Tibial artery (tissue), 4 donors: ENCODE data around the gene NCEH1.

Experiments
- DNase-seq, 2 donors: peaks; one replicate each; pipeline ENCODE4 v3.0.0-alpha.2; 2019
- H3K27ac ChIP-seq, 2 donors: fragments of 200-600 bp; sonication (generic) in 1 of 2; 1 replicate in 1 of 2; 2 replicates in 1 of 2; pipeline ENCODE4 v1.5.1; 2018 to 2019; ENCODE audit warnings: mild to moderate bottlenecking in 1 of 2
- H3K27me3 ChIP-seq, 2 donors: fragments of 200-600 bp; sonication (generic) in 1 of 2; one replicate each; pipeline versions ENCODE4 v1.5.1 to v1.6.0; 2016 to 2019
- H3K36me3 ChIP-seq, 3 donors: fragments of 200-600 bp; sonication (generic) in 2 of 3; one replicate each; pipeline ENCODE4 v1.5.1; 2016 to 2019; ENCODE audit warnings: mild to moderate bottlenecking in 2 of 3
- H3K4me1 ChIP-seq, 4 donors: fragments of 200-600 bp; sonication (generic) in 2 of 4; 1 replicate in 3 of 4; 2 replicates in 1 of 4; pipeline ENCODE4 v1.5.1; 2016 to 2019
- H3K4me3 ChIP-seq, 2 donors: fragments of 200-600 bp; sonication (generic) in 1 of 2; 1 replicate in 1 of 2; 2 replicates in 1 of 2; pipeline ENCODE4 v1.5.1; 2018 to 2019; ENCODE audit warnings: mild to moderate bottlenecking in 2 of 2
- H3K9me3 ChIP-seq, 3 donors: fragments of 200-600 bp; sonication (generic) in 1 of 3; one replicate each; pipeline ENCODE4 v1.5.1; 2016 to 2019
- CTCF ChIP-seq, 2 experiments: fragments of 200-600 bp in 1 of 2; fragments of 450-650 bp in 1 of 2; IDR thresholded peaks; one replicate each; pipeline ENCODE4 v1.5.1; 2017 to 2019; ENCODE audit warnings: antibody characterized with exemption in 2 of 2, mild to moderate bottlenecking in 1 of 2, moderate library complexity in 1 of 2
- intact Hi-C: fragments of 100-400 bp; cut with DNase I; formaldehyde crosslinking; loops from one replicate; pipeline ENCODE4 v1.15.0; 2023; ENCODE audit warnings: low total_unique reads

The NCEH1 gene

DNA sequence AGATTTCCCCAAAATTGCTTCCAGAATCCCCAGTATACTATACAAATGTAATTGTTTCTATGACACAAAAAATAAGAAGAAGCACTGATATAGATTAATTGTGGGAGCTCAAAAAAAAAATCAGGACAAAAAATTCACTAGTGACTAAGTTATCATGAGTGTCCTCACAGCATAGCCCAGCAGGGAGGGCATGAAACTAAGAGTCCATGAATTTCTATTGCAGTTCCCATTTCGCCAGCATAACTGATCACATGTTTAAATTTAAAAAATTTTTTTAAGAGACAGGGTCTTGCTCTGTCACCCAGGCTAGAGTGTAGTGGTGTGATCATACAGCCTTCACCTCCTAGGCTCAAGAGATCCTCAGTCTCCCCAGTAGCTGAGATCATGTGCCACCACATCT, 10.6 kb downstream of the NCEH1 start:
- DNase-seq: no peak
- intact Hi-C loops: no loop called here
- H3K4me1 ChIP-seq: peaks cover 0 to 21% (median 4%) of the 10 kb centered on the region in 4 donors
- no peak for TF ChIP-seq CTCF (IDR thresholded peaks at IDR 0.05)
- no peak overlapping the region for H3K4me3 ChIP-seq
- no peaks in the 10 kb centered on the region for H3K9me3 ChIP-seq
- no peak overlapping the region for H3K27ac ChIP-seq
- no peaks in the 10 kb centered on the region for H3K36me3 ChIP-seq
- no peaks in the 10 kb centered on the region for H3K27me3 ChIP-seq

GRCh38 chr3:172699031-172699430, 11.8 kb downstream of the NCEH1 start:
- H3K4me1 ChIP-seq: peaks cover 0 to 21% (median 7%) of the 10 kb centered on the region in 4 donors
- intact Hi-C loops: no loop called here

DNA sequence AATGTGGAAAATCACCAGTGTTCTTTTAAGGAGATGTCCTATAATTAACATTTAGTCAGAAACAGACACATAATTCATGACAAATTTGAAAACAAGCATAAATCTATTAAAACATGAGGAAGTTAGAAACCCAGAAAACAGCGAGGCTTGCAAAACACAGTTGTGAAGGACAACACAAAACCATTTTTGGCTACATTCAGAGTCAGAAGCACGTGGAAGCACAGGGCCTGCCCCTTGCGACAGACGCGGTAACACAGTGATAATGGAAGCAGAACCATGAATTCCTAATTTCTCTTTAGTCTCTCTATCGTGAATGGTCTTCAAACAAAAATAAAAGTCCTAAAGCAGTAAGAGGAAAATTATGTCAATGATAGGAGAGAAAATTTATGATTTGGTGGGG, 12.2 kb downstream of the NCEH1 start:
- TF ChIP-seq CTCF (IDR thresholded peaks at IDR 0.05): no peak
- no peak overlapping the region for H3K27ac ChIP-seq
- peak; percentile 58 to 72 for DNase-seq

More at GRCh38 chr3:172699031-172699430, 11.8 kb downstream of the NCEH1 start:
- no peak for TF ChIP-seq CTCF (IDR thresholded peaks at IDR 0.05)
- H3K27ac ChIP-seq: no peak overlapping the region
- no peak overlapping the region for H3K4me3 ChIP-seq
- no peaks in the 10 kb centered on the region for H3K36me3 ChIP-seq
- H3K27me3 ChIP-seq: no peaks in the 10 kb centered on the region
- no peak for DNase-seq
- no peaks in the 10 kb centered on the region for H3K9me3 ChIP-seq

DNA sequence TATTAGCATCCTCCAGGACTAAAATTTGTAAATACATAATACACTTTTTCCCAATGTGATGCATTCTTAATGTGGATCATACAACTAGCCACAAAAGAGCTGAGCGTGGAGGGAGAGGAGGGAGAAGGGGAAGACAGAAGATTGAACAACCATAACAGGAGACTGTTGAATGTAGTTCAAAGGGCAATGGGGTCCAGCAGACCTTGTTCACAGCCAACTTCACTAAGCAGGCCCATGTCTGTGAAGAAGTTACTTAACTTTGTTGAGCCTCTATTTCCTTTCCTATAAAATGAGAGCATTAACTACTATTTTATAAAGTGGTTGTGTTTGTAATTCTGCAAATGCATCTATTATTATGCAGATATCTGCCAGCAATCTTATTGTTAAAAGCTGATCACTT, 13.3 kb downstream of the NCEH1 start:
- Histone ChIP-seq H3K36me3 (no peaks in the 10 kb centered on the region), H3K9me3 (no peaks in the 10 kb centered on the region), H3K27me3 (no peaks in the 10 kb centered on the region), H3K4me3 (no peak overlapping the region), H3K4me1 (peaks cover 0 to 21% (median 10%) of the 10 kb centered on the region in 4 donors), H3K27ac (no peak overlapping the region)
- DNase-seq: no peak
- intact Hi-C loops: no loop called here
- no peak for TF ChIP-seq CTCF (IDR thresholded peaks at IDR 0.05)

More for the DNA sequence above, 12.2 kb downstream of the NCEH1 start:
- intact Hi-C loops: no loop called here
- Histone ChIP-seq H3K4me3 (no peak overlapping the region), H3K27me3 (no peaks in the 10 kb centered on the region), H3K4me1 (peaks cover 0 to 21% (median 7%) of the 10 kb centered on the region in 4 donors), H3K36me3 (no peaks in the 10 kb centered on the region), H3K9me3 (no peaks in the 10 kb centered on the region)

DNA sequence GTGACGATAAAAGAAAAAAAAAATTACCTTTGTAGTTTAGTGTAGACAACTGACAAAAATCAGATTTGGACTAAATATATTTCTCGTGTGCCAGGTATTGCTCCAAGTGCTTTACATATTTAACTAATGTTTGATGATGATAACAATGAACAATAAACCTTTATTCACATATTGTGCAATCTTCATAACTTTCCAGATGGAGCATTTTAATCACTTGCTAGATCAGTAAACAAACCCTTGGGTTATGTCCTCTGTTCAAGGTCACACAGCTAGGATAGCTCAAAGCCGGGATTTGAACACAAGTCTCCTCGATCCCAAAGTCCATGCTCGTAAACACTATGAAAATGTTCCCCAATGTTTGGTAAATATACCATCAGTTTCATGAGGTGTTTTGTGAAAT, 14.5 kb downstream of the NCEH1 start:
- no peaks in the 10 kb centered on the region for H3K36me3 ChIP-seq
- no peaks in the 10 kb centered on the region for H3K27me3 ChIP-seq
- no peaks in the 10 kb centered on the region for H3K9me3 ChIP-seq
- intact Hi-C loops: no loop called here
- no peak for TF ChIP-seq CTCF (IDR thresholded peaks at IDR 0.05)
- no peak overlapping the region for H3K27ac ChIP-seq
- H3K4me1 ChIP-seq: peaks cover 0 to 21% (median 11%) of the 10 kb centered on the region in 4 donors
- H3K4me3 ChIP-seq: no peak overlapping the region
- no peak for DNase-seq
